Smooth muscle cell (in vitro differentiated cells): ENCODE data around the gene SHKBP1. TPM values are rescaled to one million over a fixed set of nuclear protein-coding genes. Genes with fewer than 3 reads are reported as not detected.

Experiments used
- DNase-seq: peaks from one replicate; lab custom pipeline; 2025; ENCODE audit not compliant: unreplicated experiment; lab: John Stamatoyannopoulos, UW
- H2AFZ ChIP-seq: fragments of 200-600 bp; sonication (generic); 2 replicates; pipeline ENCODE4 v1.6.0; 2016; ENCODE audit warnings: antibody characterized with exemption, low read depth, mild to moderate bottlenecking
- H3F3A ChIP-seq: fragments of 200-600 bp; sonication (generic); 2 replicates; pipeline ENCODE4 v1.6.0; 2017; ENCODE audit warnings: antibody characterized with exemption, low read depth
- H3K27ac ChIP-seq: fragments of 200-600 bp; sonication (generic); 2 replicates; pipeline ENCODE4 v1.5.1; 2016; ENCODE audit warnings: low read depth, mild to moderate bottlenecking
- H3K27me3 ChIP-seq: fragments of 200-600 bp; sonication (generic); 2 replicates; pipeline ENCODE4 v1.6.1; 2016; ENCODE audit warnings: low read depth, mild to moderate bottlenecking
- H3K36me3 ChIP-seq: fragments of 200-600 bp; sonication (generic); 2 replicates; pipeline ENCODE4 v1.5.1; 2016; ENCODE audit warnings: low read depth
- H3K4me1 ChIP-seq: fragments of 200-600 bp; sonication (generic); 2 replicates; pipeline ENCODE4 v1.5.1; 2016; ENCODE audit warnings: low read depth
- H3K4me2 ChIP-seq: fragments of 200-600 bp; sonication (generic); 2 replicates; pipeline ENCODE4 v1.6.0; 2016; ENCODE audit warnings: mild to moderate bottlenecking
- H3K4me3 ChIP-seq: fragments of 200-600 bp; sonication (generic); 2 replicates; pipeline ENCODE4 v1.5.1; 2016; ENCODE audit warnings: mild to moderate bottlenecking
- H3K79me2 ChIP-seq: fragments of 200-600 bp; sonication (generic); 2 replicates; pipeline ENCODE4 v1.6.0; 2016; ENCODE audit warnings: low read depth, mild to moderate bottlenecking
- H3K9ac ChIP-seq: fragments of 200-600 bp; sonication (generic); 2 replicates; pipeline ENCODE4 v1.6.0; 2016; ENCODE audit warnings: low read depth
- H3K9me3 ChIP-seq: fragments of 200-600 bp; sonication (generic); replicated peaks from 2 replicates; pipeline ENCODE4 v1.5.1; 2016; ENCODE audit warnings: low read depth
- H4K20me1 ChIP-seq: fragments of 200-600 bp; sonication (generic); 2 replicates; pipeline ENCODE4 v1.6.0; 2016; ENCODE audit warnings: low read depth
- WGBS: methylation state at CpG from one replicate; pipeline ENCODE4 v1.1.7; 2016; ENCODE audit warnings: low lambda C conversion rate; 5-methylcytosine and 5-hydroxymethylcytosine counted together
- polyA plus RNA-seq: library from polyadenylated mRNA; unstranded; fragments of >200 nt; fragmentation: Nextera tagmentation; extraction: Ambion mirVana; gene quantifications from 2 replicates; pipeline ENCODE4 v1.2.1, GENCODE V29; 2016
- total RNA-seq: library from RNA; depleted of rRNA; stranded (reverse); fragments of >200 nt; gene quantifications from 2 replicates; pipeline ENCODE4 v1.2.3, GENCODE V29; 2014
- TF ChIP-seq, protein P1 (sequence below): fragments of 200-600 bp; sonication (generic); IDR thresholded peaks from 2 replicates; pipeline ENCODE4 v1.5.1; 2017; ENCODE audit warnings: borderline replicate concordance, mild to moderate bottlenecking, antibody characterized with exemption; ENCODE audit not compliant: insufficient read depth, poor library complexity, severe bottlenecking

Gene SHKBP1
- total and polyA plus RNA-seq, 2 experiments from 2014 or later, result 40.9 to 90.8 TPM

DNA sequence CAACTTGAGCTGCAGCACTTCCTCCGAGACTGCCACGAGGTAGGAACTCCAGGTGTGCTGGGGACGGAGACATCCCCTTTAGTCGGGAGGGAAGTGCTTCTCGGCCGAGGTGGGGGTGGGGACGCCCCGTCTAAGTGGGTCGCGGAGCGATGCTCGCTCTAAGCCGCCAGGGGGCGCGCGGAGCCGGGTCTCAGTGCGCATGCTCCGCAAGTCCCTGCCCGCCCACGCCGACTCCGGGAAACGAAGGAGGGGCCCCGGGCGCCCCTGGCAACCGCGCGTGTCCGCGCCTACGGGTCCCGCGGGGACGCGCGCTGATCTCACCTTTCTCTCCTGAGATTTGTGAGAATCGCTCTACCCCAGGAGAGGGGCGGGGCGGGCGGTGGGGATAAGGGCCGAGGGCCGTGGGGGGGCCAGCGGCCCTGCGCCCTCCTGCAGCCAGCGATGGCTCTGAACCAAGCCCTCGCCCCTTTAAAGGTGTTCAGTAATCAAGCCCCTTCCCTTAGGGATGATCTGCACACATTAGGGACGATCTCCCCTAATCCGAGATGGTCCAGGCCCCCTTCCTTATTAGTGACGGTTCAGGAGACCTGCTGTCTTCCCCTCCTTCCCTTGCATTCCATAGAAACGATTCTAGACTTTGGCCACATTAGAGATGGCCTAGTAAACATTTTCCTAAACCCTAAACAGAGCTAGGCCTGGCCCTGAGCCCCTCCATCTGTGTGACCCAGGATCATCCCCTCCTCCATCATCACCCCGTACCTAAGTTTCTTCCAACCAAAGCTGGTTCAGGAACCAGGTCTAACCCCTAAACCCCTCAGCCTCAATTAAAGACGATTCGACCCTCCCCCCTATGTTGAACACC lies 47.3 kb upstream of the SHKBP1 start:
- Histone ChIP-seq H3K4me3 (peak overlapping the region; percentile 59), H3K27me3 (no peaks in the 10 kb centered on the region), H3K36me3 (no peaks in the 10 kb centered on the region), H3K27ac (no peak overlapping the region), H2AFZ (peak overlapping the region; percentile 75), H3K79me2 (no peaks in the 10 kb centered on the region), H3K9me3 (no peaks in the 10 kb centered on the region), H3K4me1 (no peaks in the 10 kb centered on the region), H3F3A (no peaks in the 10 kb centered on the region), H3K9ac (no peak overlapping the region), H3K4me2 (peak overlapping the region; percentile 89), H4K20me1 (no peaks in the 10 kb centered on the region)
- DNase-seq, result peak; percentile 53
- TF ChIP-seq, protein P1, sequence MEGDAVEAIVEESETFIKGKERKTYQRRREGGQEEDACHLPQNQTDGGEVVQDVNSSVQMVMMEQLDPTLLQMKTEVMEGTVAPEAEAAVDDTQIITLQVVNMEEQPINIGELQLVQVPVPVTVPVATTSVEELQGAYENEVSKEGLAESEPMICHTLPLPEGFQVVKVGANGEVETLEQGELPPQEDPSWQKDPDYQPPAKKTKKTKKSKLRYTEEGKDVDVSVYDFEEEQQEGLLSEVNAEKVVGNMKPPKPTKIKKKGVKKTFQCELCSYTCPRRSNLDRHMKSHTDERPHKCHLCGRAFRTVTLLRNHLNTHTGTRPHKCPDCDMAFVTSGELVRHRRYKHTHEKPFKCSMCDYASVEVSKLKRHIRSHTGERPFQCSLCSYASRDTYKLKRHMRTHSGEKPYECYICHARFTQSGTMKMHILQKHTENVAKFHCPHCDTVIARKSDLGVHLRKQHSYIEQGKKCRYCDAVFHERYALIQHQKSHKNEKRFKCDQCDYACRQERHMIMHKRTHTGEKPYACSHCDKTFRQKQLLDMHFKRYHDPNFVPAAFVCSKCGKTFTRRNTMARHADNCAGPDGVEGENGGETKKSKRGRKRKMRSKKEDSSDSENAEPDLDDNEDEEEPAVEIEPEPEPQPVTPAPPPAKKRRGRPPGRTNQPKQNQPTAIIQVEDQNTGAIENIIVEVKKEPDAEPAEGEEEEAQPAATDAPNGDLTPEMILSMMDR, result peak; percentile 97
- WGBS, result 7% methylated on average over 46 of the region's 54 CpGs

DNA sequence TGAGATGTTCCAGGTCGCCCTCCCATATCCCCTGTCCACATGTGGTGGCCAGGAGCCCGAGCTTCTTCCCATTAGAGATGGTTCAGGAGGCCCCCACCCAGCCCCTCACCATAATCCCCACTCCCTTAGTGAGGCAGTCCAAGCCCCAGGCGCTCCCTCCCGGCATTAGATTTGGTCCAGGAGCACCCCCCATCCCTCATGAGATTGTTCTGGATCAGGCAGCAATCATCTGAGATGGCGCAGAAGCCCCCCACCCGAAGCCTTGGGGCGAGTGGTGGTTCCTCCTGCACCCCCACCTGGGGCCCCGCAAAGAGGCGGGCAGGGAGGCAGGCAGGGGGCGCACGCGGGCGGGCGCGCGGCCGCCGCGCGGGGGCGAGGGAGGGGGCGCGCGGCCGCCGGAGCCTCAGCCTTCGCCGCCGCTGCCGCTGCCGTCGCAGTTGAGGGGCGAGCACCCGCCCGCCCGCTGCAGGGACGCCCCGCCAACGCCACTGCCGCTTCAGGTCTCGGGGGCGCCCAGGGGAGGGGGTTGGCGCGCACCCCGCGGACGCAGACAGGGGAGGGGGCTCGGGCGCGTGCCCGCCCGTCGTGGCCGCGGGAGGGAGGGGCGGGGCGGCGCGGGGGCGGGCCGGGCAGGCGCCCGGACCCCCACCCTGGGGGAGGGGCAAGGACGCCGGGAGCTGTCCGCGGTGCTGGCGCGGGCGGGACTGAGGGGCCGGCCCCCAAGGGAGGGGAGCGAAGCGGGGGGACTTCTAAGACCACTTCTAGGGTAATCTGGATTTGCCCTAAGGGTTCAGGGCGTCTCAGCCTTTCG lies 46.4 kb upstream of the SHKBP1 start:
- Histone ChIP-seq H3K4me3 (peak overlapping the region; percentile 8), H2AFZ (no peak overlapping the region), H3K4me1 (no peaks in the 10 kb centered on the region), H3F3A (no peaks in the 10 kb centered on the region), H3K36me3 (no peaks in the 10 kb centered on the region), H3K79me2 (no peaks in the 10 kb centered on the region), H3K4me2 (peak overlapping the region; percentile 89), H3K9me3 (no peaks in the 10 kb centered on the region), H3K9ac (no peak overlapping the region), H3K27ac (no peak overlapping the region), H3K27me3 (no peaks in the 10 kb centered on the region), H4K20me1 (no peaks in the 10 kb centered on the region)
- TF ChIP-seq, protein P1, result peak; percentile 15
- 8% methylated on average over 16 of the region's 75 CpGs for WGBS
- no peak for DNase-seq

DNA sequence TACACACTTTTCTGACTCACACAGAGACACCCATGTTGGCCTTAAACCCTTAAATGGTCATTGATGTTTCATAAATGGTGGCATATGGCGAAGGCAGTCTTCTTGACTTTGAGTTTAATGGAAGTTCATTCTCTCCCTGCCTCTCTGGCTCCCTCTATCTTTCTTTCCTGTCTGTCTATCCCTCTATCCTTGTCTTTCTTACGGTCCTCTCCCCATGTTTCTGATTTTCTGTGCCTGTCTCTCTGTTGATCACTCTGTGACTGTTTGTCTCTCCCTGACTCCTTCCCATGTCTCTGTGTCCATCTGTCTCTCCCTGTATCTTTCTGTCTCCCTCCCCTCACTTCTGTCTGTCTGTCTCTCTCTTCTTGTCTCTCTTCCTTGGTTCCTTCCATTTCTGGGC lies 43.2 kb upstream of the SHKBP1 start:
- no peaks in the 10 kb centered on the region for H3K4me1 ChIP-seq
- TF ChIP-seq, protein P1, result no peak
- no peaks in the 10 kb centered on the region for H3F3A ChIP-seq
- no peak overlapping the region for H3K4me2 ChIP-seq
- no peak overlapping the region for H3K27ac ChIP-seq
- H3K27me3 ChIP-seq, result no peaks in the 10 kb centered on the region
- H3K9me3 ChIP-seq, result no peaks in the 10 kb centered on the region
- H3K4me3 ChIP-seq, result no peak overlapping the region
- H4K20me1 ChIP-seq, result no peaks in the 10 kb centered on the region
- 59% methylated on average over 2 of the region's 2 CpGs for WGBS
- H2AFZ ChIP-seq, result no peak overlapping the region
- H3K79me2 ChIP-seq, result no peaks in the 10 kb centered on the region
- no peak for DNase-seq
- no peaks in the 10 kb centered on the region for H3K36me3 ChIP-seq
- H3K9ac ChIP-seq, result no peak overlapping the region
